Lower leg skin (tissue), 3 donors: ENCODE data around the gene NOC4L.

Source experiments
- POLR2A ChIP-seq, 2 donors: fragments of 450-650 bp; IDR thresholded peaks; one replicate each; pipeline ENCODE4 v1.6.1; 2016 to 2017; ENCODE audit warnings: antibody characterized with exemption in 2 of 2, mild to moderate bottlenecking in 1 of 2, moderate library complexity in 1 of 2
- TF ChIP-seq, protein P1 (sequence below), 3 donors: fragments of 450-650 bp; IDR thresholded peaks; one replicate each; pipeline ENCODE4 v1.5.1; 2016; ENCODE audit warnings: antibody characterized with exemption in 3 of 3, mild to moderate bottlenecking in 3 of 3, moderate library complexity in 2 of 3

DNA sequence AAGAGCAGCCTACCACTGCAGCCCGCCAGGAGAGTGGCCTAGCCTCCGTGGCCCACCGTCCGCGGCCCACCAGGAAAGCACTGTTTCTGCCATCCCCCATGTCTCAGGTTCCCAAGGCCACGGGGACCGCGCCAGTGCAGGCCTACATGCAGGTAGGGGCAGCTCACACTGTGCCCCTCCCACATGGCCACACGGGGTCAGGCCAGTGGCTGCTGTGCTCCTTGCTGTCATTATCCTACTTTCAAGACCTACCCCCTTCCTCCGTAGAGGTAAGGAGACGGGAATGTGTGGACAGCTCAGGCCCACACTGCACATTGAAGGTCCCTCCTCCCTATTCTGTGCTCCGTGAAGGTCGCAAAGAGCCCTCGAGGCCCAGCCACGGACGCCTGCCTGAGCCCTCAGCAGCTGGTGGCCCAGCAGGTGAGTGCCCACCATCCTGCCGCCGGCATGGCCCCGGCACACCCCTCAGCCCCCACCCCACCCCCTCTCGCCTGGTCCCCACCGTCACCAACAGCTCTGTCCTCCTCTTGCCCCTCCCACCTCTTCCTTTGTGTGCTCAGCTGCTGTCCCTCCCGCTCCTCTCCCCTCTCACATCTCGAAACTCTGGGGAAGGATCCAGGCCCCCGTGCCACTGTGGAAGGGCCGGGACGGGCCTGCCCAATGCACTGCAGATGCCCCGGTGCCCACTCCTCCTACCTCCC, 10.2 kb upstream of the NOC4L start:
- TF ChIP-seq, protein P1, sequence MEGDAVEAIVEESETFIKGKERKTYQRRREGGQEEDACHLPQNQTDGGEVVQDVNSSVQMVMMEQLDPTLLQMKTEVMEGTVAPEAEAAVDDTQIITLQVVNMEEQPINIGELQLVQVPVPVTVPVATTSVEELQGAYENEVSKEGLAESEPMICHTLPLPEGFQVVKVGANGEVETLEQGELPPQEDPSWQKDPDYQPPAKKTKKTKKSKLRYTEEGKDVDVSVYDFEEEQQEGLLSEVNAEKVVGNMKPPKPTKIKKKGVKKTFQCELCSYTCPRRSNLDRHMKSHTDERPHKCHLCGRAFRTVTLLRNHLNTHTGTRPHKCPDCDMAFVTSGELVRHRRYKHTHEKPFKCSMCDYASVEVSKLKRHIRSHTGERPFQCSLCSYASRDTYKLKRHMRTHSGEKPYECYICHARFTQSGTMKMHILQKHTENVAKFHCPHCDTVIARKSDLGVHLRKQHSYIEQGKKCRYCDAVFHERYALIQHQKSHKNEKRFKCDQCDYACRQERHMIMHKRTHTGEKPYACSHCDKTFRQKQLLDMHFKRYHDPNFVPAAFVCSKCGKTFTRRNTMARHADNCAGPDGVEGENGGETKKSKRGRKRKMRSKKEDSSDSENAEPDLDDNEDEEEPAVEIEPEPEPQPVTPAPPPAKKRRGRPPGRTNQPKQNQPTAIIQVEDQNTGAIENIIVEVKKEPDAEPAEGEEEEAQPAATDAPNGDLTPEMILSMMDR (IDR thresholded peaks at IDR 0.05), result no peak
- TF ChIP-seq POLR2A (IDR thresholded peaks at IDR 0.05), result no peak
